Body of pancreas (tissue), 4 donors: Measurements from ENCODE around the gene PGGT1B. TPM values are rescaled to one million over a fixed set of nuclear protein-coding genes. Genes with fewer than 3 reads are reported as not detected.

Experiments
- ATAC-seq: fragments of 150-250 bp; one replicate; pipeline ENCODE4 v1.9.1; 2016
- DNase-seq, 4 donors: peaks; one replicate each; pipeline ENCODE4 v3.0.0-alpha.2; 2019
- H3K27ac ChIP-seq, 4 donors: fragments of 200-600 bp; sonication (generic); 1 replicate in 3 of 4; 2 replicates in 1 of 4; pipeline versions ENCODE4 v1.5.1 to v1.6.1; 2016 to 2019; ENCODE audit warnings: mild to moderate bottlenecking in 1 of 4, mixed read lengths in 1 of 4, moderate library complexity in 1 of 4
- H3K27me3 ChIP-seq, 2 donors: fragments of 200-600 bp; sonication (generic); one replicate each; pipeline ENCODE4 v1.6.0; 2016; ENCODE audit warnings: mild to moderate bottlenecking in 1 of 2
- H3K36me3 ChIP-seq, 2 donors: fragments of 200-600 bp; sonication (generic); replicated peaks in 1 of 2; 2 replicates each; pipeline ENCODE4 v1.5.1; 2016; ENCODE audit warnings: low read depth in 2 of 2; ENCODE audit not compliant: insufficient read depth in 1 of 2
- H3K4me1 ChIP-seq: fragments of 200-600 bp; sonication (generic); one replicate; pipeline ENCODE4 v1.6.0; 2016
- H3K4me3 ChIP-seq, 2 donors: fragments of 200-600 bp; sonication (generic); 1 replicate in 1 of 2; 2 replicates in 1 of 2; pipeline ENCODE4 v1.5.1; 2016 to 2019
- H3K9me3 ChIP-seq, 3 donors: fragments of 200-600 bp; sonication (generic); 1 replicate in 2 of 3; 2 replicates in 1 of 3; pipeline ENCODE4 v1.5.1; 2016
- POLR2A ChIP-seq, 3 donors: fragments of 450-650 bp; IDR thresholded peaks; one replicate each; pipeline ENCODE4 v1.6.1; 2016; ENCODE audit warnings: antibody characterized with exemption in 3 of 3, mild to moderate bottlenecking in 2 of 3
- WGBS, 2 donors: methylation state at CpG; one replicate each; pipeline ENCODE4 v1.1.5; 2017; 5-methylcytosine and 5-hydroxymethylcytosine counted together
- intact Hi-C: fragments of 100-400 bp; cut with DNase I; formaldehyde crosslinking; loops from one replicate; pipeline ENCODE4 v1.15.1; 2023
- total RNA-seq, 2 donors: library from RNA; depleted of rRNA; stranded (reverse); fragments of >200 nt; gene quantifications; one replicate each; pipeline ENCODE4 v1.1.0, GENCODE V29; 2016
- TF ChIP-seq, protein P1 (sequence below), 7 experiments: fragments of 450-650 bp in 4 of 7; fragments of 200-600 bp in 3 of 7; sonication (generic) in 3 of 7; IDR thresholded peaks; one replicate each; pipeline ENCODE4 v1.5.1; 2016 to 2019; ENCODE audit warnings: antibody characterized with exemption in 7 of 7

PGGT1B gene
- total RNA-seq, 2 donors from 2014 or later, result 5.6 to 10.9 TPM

DNA sequence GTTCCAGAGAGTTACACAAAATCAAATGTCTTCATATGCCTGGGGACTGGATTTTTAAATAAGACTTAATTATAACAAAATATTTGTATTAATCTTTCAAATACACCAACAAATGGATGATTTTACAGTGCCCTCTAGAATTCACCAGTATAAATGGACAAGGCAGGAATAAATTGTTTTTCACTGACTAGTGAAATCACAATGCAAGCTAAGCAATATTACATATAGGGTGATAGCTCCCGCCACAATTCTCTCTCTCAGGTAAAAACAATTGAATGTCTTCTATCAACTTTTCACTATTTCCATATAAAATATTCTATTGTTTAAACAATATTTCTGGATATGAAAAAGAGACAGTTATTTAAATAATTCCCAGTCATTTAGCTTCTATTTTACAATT is 41.8 kb upstream of the PGGT1B start:
- H3K4me1 ChIP-seq, result no peaks in the 10 kb centered on the region
- H3K4me3 ChIP-seq, result no peak overlapping the region
- H3K36me3 ChIP-seq, result no peaks in the 10 kb centered on the region
- no peaks in the 10 kb centered on the region for H3K9me3 ChIP-seq
- no peak for TF ChIP-seq POLR2A (IDR thresholded peaks at IDR 0.05)
- TF ChIP-seq, protein P1, sequence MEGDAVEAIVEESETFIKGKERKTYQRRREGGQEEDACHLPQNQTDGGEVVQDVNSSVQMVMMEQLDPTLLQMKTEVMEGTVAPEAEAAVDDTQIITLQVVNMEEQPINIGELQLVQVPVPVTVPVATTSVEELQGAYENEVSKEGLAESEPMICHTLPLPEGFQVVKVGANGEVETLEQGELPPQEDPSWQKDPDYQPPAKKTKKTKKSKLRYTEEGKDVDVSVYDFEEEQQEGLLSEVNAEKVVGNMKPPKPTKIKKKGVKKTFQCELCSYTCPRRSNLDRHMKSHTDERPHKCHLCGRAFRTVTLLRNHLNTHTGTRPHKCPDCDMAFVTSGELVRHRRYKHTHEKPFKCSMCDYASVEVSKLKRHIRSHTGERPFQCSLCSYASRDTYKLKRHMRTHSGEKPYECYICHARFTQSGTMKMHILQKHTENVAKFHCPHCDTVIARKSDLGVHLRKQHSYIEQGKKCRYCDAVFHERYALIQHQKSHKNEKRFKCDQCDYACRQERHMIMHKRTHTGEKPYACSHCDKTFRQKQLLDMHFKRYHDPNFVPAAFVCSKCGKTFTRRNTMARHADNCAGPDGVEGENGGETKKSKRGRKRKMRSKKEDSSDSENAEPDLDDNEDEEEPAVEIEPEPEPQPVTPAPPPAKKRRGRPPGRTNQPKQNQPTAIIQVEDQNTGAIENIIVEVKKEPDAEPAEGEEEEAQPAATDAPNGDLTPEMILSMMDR (IDR thresholded peaks at IDR 0.05), result no peak
- intact Hi-C loops, result no loop called here
- no peak for ATAC-seq
- no peak overlapping the region for H3K27ac ChIP-seq
- H3K27me3 ChIP-seq, result no peaks in the 10 kb centered on the region
- no peak for DNase-seq
- WGBS, 2 donors, result 91 to 96% methylated on average over 1 of the region's 1 CpG

DNA sequence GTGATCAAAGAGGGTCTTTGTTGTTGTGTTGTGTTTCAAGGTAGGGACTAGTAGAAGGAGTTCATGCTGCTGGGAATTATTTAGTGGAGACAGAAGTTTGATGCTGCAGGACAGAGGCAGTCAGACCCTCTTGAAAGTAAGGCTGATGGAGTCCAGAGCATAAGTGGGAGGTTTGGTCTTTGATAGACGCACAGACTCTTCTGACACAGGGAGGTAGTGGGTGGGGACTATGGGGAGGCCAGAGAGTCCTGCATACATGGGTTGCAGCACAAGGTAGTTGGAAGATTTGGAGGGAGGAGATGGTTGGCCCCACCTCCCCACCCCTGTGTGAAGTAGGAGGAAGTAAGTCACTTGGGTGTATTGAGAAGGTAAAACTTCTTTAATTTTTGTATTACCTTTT is 36.1 kb upstream of the PGGT1B start:
- Histone ChIP-seq H3K36me3 (no peaks in the 10 kb centered on the region), H3K27me3 (no peaks in the 10 kb centered on the region), H3K9me3 (no peaks in the 10 kb centered on the region), H3K4me3 (no peak overlapping the region), H3K4me1 (peaks cover 14% of the 10 kb centered on the region), H3K27ac (no peak overlapping the region)
- ATAC-seq, result no peak
- 50 to 81% methylated on average over 1 of the region's 1 CpG for WGBS, 2 donors
- TF ChIP-seq, protein P1 (IDR thresholded peaks at IDR 0.05), result no peak
- no peak for TF ChIP-seq POLR2A (IDR thresholded peaks at IDR 0.05)
- no peak for DNase-seq
- intact Hi-C loops, result no loop called here

DNA sequence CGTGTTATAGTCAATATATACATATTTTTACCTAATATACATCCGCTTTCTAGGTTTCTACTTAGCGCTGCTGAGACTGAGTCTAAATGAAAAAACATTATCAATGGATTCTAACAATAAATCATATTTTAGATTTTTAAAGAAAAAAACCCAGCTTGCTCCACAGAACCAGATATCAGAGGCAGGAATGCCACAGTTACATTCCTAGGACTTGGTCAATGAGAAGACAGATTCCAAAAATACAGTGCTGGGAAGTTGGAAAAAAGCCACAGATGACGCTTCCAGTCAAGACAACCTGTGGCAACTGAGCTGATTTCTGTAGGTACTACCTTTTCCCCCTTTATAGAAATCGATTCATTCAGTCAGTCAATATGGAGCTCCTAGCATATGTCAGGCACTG is 34.4 kb upstream of the PGGT1B start:
- 27 to 37% methylated on average over 5 of the region's 5 CpGs for WGBS, 2 donors
- Histone ChIP-seq H3K36me3 (no peaks in the 10 kb centered on the region), H3K4me1 (peaks cover 14% of the 10 kb centered on the region), H3K27me3 (no peaks in the 10 kb centered on the region), H3K4me3 (no peak overlapping the region), H3K27ac (peak overlapping the region; percentile 3 to 20 (median 13)), H3K9me3 (no peaks in the 10 kb centered on the region)
- ATAC-seq (no peak), DNase-seq (peak in 3 of 4 donors; percentile 16 to 23 (median 17))
- intact Hi-C loops, result no loop called here
- no peak for TF ChIP-seq POLR2A (IDR thresholded peaks at IDR 0.05)
- TF ChIP-seq, protein P1 (IDR thresholded peaks at IDR 0.05), result no peak

DNA sequence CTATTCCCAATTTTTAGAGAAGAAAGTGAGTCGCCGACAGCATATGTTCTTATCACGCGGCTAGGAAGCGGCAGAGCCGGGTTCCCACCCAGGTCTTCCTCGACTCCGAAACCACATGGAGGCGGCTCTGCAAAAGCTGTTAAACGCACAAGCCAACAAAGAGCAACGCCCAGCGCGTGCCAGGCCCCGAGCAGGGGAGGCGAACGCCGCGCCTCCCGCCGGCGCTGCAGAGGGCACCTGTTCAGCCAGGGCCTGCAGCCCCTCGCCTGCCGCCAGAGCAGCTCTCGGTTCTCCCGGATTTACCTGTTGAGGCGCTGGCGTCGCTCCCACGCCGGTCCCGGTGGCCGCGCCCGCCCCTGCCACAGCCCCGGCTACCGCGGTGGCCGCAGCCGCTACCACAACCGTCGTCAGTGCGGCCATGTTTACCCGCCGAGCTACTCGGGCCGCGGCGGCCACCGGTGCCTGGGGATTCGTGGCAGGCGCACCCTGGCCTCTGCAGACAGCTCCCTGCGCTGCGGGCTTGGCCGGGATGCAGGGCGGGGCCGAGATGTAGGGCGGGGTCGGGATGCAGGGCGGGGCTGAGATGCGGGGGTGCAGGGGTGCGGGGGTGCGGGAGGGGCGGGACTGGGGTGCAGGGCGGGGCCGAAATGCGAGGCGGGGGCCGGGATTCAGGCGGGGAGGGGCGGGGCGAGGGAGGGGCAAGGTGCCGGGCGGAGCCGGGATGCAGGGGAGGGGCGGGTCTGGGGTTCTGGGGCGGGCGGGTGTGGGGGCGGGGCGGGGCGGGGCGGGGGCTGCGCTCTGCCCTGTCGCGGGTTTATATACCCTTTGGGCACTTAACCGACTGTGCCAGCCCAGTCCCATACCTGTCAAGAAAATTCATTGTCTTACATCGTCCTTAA is 33.7 kb upstream of the PGGT1B start, which contains the start of gene CCDC112:
Gene CCDC112, minus strand, starts transcription at position 531 of the 899 bp plus-strand sequence. Its CDS starts 111 bp downstream, at position 420.
- Histone ChIP-seq H3K4me1 (peaks cover 14% of the 10 kb centered on the region), H3K4me3 (peak within 1 kb of the TSS; percentile 43 to 66), H3K9me3 (no peaks in the 10 kb centered on the region), H3K27ac (peak within 1 kb of the TSS; percentile 68 to 83 (median 80)), H3K27me3 (no peaks in the 10 kb centered on the region), H3K36me3 (no peaks in the 10 kb centered on the region)
- TF ChIP-seq, protein P1 (IDR thresholded peaks at IDR 0.05), result peak in 1 of 7 experiments; percentile 18
- TF ChIP-seq POLR2A (IDR thresholded peaks at IDR 0.05), result peak; percentile 78 to 85 (median 84)
- 0 to 2% methylated on average over 15 to 53 of the region's 86 CpGs for WGBS, 2 donors
- intact Hi-C loops, result no loop called here
- peak; percentile 88 to 91 (median 88) for DNase-seq
- peak; percentile 94 for ATAC-seq
